IMR-90 (cell line): ENCODE measurements around the gene NEDD4L.

Source experiments
- CHD1 ChIP-seq: IDR thresholded peaks from 2 replicates; pipeline ENCODE4 v1.6.1; 2012; ENCODE audit warnings: low read depth, low read length, improper control_type of control experiment
- POLR2A ChIP-seq: IDR thresholded peaks from 2 replicates; pipeline ENCODE4 v1.6.1; 2012; ENCODE audit warnings: mild to moderate bottlenecking, low read depth, low read length
- RCOR1 ChIP-seq: IDR thresholded peaks from 2 replicates; pipeline ENCODE4 v1.6.1; 2012; ENCODE audit warnings: mild to moderate bottlenecking, low read length, improper control_type of control experiment; ENCODE audit not compliant: insufficient replicate concordance
- RFX5 ChIP-seq: IDR thresholded peaks from 2 replicates; pipeline ENCODE4 v1.8.0; 2012; ENCODE audit warnings: low read depth, mild to moderate bottlenecking, low read length, moderate library complexity
- TF ChIP-seq, protein P1 (sequence below): conservative IDR thresholded peaks from 2 replicates; pipeline ENCODE4 v1.5.1; 2012; ENCODE audit warnings: mild to moderate bottlenecking, low read depth, low read length, improper control_type of control experiment

GRCh38 chr18:58264075-58264474 is 220.0 kb downstream of the NEDD4L start:
- TF ChIP-seq RCOR1 (no peak), POLR2A (no peak), RFX5 (no peak), CHD1 (no peak)
- TF ChIP-seq, protein P1, sequence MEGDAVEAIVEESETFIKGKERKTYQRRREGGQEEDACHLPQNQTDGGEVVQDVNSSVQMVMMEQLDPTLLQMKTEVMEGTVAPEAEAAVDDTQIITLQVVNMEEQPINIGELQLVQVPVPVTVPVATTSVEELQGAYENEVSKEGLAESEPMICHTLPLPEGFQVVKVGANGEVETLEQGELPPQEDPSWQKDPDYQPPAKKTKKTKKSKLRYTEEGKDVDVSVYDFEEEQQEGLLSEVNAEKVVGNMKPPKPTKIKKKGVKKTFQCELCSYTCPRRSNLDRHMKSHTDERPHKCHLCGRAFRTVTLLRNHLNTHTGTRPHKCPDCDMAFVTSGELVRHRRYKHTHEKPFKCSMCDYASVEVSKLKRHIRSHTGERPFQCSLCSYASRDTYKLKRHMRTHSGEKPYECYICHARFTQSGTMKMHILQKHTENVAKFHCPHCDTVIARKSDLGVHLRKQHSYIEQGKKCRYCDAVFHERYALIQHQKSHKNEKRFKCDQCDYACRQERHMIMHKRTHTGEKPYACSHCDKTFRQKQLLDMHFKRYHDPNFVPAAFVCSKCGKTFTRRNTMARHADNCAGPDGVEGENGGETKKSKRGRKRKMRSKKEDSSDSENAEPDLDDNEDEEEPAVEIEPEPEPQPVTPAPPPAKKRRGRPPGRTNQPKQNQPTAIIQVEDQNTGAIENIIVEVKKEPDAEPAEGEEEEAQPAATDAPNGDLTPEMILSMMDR: no peak
